ENCODE results near the gene TYROBP.
"Not testable (repeated sequence)": the region's sequence is repeated elsewhere in the genome, so short reads cannot be mapped to it uniquely, and the experiment has no call there.

The TYROBP gene

DNA sequence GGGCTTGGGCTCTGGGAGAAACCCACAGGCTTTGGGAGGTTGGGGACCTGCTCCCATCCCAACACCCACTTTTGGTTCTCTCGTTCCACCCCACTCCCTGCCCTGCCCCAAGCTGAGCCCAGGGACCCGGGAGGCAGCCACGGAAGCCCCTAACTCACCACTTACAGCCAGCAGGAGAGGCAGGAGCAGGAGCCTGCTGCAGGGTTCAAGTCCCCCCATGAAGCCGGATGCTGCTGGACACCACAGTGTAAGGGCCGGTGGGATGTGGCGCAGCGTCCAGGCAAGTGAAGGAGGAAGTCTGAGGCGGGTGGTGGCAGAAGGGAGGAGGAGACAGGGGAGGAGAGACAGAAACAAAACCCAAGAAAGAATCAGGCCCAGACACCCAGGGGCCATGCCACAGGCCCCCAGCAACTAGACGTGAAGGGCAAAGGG lies at the start of gene TYROBP:
TYROBP (minus strand) TSS at position 286 of the 432 bp plus-strand sequence; CDS start at position 219, 67 bp downstream.
- no peak for DNase-seq (ENCODE audit: low spot score)

DNA sequence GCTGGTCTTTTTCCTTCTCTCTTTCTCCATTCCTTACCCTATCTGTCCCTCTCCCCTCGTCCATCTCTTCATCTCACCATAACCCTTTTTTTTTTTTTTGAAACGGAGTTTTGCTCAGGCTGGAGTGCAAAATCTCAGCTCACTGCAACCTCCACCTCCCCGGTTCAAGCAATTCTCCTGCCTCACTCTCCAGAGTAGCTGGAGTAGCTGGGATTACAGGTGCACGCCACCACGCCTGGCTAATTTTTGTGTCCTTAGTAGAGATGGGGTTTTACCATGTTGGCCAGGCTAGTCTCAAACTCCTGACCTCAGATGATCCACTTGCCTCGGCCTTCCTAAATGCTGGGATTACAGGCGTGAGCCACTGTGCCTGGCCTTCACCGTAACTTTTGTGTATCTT lies 49.3 kb upstream of the TYROBP start:
- not testable (repeated sequence) for DNase-seq (ENCODE audit: low spot score)

DNA sequence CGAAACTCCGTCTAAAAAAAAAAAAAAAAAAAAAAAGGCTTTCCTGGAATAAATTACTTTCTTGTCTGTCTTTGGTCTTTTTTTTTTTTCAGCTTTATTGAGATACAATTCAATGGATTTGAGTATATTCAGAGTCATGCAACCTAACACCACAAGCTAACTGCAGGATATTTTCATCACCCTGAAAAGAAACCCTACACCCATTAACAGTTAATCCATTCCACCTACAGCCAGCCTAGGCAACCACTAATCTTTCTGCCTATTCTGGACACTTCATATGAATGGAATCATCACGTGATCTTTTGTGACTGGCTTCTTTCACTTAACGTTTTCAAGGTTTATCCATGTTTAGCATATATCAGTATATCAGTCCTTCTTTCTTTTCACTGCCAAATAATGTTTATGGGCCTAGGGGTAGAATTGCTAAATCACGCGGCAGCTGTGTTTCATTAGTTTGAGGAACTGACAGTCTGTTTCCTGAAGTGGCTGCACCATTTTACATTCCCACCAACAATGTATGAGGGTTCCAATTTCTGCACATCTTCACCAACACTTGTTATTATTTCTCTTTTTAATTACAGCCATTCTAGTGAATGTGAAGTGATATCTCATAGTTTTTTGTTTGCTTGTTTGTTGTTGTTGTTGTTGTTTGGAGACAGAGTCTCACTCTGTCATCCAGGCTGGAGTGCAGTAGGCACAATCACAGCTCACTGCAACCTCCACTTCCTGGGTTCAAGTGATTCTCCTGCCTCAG lies 48.0 kb upstream of the TYROBP start:
- no peak for DNase-seq (ENCODE audit: low spot score)

DNA sequence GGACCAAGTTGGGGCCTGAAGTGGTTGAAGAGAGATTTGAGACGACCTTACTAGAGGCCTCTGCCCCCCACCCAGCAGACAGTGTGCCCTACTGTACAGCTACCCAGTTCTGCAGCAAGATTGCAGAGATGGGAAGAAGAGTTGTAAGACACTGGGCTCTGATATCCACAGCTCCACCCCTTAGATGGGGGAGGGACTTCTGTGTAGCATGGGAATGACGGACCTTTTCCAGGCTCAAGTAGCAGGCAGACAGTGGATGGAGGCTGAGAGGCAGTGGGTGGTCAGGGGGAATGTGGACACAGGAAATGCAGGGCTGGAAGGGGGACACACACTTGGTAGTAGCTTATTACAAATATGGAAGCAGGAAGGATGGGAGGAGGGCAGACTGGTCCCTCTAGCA lies 41.0 kb upstream of the TYROBP start:
- DNase-seq (ENCODE audit: low spot score), result no peak

DNA sequence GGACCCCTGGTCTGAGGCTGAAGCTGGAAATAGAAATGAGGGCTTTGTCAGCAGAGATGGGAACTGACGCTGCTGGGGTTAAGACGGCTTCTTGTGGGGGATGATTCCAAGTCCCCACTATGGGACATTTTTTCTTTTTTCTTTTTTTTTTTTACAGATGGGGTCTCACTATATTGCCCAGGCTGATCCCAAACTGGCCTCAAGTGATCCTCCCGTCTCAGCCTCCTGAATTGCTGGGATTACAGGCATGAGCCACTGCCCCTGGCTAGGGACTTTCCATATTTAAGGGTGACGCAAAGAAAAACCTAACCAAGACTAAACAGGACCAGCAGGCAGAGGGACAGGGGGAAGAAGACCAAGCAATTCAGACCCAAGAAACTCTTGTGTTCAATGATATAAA lies 38.1 kb upstream of the TYROBP start:
- DNase-seq (ENCODE audit: low spot score), result no peak

DNA sequence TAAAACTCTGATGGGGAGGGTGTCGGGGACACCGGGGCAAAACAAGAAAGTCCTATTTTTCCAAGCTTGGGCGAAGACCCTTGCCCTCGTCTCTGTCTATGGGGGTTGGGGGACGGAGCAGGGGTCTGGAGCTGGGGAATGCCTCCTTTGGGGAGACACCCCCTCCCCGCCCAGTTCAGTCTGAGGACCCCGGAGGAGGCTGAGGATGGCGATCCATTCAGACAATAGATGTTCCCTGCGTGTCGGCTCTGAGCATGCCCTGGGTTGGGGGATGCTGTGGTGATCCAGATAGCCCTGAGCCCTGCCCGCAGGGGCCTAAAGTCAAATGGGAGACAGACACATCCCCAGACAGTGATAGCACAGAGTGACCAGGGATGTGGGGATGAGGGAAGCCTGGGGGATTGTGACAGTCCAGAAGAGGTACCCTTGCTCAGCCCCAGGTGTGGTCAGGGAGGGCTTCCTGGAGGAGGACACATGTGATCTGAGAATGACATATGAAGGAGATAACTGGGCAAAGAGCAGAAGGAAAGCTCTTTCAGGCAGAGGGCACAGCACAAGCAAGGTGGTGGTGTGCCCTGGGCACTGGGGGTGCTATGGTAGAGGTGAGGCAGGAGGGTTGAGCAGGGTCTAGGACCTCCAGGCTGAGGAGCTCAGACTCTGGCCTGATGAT lies 37.2 kb upstream of the TYROBP start:
- DNase-seq (ENCODE audit: low spot score), result no peak

DNA sequence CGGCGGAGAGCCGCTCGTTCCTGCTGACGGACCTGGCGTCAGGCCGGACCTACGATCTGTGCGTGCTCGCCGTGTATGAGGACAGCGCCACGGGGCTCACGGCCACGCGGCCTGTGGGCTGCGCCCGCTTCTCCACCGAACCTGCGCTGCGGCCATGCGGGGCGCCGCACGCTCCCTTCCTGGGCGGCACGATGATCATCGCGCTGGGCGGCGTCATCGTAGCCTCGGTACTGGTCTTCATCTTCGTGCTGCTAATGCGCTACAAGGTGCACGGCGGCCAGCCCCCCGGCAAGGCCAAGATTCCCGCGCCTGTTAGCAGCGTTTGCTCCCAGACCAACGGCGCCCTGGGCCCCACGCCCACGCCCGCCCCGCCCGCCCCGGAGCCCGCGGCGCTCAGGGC lies 36.5 kb upstream of the TYROBP start:
- DNase-seq (ENCODE audit: low spot score), result no peak

DNA sequence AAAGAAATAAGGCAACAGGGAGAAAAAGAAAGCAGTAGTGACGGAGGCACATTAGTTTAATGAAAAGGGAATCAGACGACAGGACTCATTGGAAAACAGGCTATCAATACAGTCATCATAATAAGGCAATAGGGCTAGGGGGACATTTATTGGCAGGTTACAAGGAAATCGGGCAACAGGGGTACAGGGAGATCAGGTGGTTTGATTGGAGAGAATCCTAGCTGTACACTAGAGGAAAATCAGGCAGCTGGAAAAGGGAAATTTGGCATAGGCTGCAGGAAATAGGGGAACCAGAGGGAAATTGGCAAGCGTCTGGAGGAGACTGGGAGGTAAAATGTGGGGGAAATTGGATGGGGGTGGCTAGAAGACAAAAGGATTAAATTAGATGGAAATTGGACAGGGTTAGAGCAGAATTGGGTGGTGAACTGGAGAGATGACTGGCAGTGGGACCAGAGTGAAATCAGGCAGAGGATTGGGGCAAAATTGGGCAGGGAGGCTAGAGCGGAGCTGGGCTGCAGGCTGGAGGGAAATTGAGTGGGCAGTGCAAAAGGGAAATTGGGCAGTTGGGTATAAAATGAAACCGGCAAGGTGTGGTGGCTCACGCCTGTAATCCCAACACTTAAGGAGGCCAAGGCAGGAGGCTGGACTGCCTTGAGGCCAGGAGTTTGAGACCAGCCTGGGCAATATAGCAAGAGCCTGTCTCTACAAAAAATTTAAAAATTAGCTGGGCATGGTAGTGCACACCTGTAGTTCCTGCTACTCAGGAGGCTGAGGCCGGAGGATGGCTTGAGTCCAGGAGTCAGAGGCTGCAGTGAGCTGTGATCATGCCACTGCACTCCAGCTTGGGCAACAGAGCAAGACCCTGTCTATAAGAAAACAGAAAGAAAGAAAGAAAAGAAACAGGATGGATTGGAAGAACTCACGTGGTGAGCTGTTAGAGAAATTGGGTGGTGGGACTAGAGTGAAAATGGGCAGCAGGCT lies 35.5 kb upstream of the TYROBP start:
- no peak for DNase-seq (ENCODE audit: low spot score)

DNA sequence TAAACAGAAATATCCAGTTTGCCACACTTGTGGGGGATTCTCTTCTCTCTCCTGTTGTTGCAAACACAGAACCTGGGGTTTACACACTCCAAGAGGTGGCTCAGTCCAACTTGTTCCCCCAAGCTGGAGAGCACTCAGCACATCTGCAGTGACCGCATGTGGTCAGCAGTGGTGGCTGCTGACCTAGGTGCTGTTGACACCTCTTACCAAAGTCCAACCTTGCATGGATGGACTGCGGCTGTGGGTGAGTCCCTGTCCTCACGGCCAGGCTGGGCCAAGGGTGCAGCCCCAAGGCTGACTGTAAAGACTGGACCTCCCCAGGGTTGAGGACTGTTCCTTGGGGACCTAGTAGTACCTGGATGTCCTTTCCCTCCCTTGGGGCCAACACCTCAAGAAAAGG lies 34.1 kb upstream of the TYROBP start:
- DNase-seq (ENCODE audit: low spot score), result no peak

DNA sequence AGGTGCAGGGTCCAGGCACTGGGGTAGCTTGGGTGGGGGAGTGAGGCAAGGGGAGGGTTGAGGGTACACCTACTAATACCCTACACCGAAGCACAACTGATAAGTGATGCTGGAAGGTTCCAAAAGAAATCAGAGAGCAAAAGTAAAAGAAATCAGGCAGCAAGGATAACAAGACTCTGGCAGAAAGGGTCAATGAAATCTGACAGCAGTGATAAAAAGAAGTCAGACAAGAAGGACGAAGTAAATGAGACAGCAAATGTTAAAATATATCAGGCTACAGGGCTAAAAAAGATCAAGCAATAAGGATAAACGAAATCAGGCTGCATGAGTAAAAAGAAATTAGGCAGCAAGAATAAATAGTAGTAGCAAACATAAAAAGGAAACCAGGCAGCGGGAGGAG lies 32.7 kb upstream of the TYROBP start:
- no peak for DNase-seq (ENCODE audit: low spot score)

DNA sequence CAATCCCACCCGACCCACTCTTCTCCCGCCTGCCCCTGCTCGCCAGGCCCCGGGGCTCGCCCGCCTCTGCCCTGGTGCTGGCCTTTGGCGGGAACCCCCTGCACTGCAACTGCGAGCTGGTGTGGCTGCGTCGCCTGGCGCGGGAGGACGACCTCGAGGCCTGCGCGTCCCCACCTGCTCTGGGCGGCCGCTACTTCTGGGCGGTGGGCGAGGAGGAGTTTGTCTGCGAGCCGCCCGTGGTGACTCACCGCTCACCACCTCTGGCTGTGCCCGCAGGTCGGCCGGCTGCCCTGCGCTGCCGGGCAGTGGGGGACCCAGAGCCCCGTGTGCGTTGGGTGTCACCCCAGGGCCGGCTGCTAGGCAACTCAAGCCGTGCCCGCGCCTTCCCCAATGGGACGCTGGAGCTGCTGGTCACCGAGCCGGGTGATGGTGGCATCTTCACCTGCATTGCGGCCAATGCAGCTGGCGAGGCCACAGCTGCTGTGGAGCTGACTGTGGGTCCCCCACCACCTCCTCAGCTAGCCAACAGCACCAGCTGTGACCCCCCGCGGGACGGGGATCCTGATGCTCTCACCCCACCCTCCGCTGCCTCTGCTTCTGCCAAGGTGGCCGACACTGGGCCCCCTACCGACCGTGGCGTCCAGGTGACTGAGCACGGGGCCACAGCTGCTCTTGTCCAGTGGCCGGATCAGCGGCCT lies 32.1 kb upstream of the TYROBP start:
- DNase-seq (ENCODE audit: low spot score), result no peak

DNA sequence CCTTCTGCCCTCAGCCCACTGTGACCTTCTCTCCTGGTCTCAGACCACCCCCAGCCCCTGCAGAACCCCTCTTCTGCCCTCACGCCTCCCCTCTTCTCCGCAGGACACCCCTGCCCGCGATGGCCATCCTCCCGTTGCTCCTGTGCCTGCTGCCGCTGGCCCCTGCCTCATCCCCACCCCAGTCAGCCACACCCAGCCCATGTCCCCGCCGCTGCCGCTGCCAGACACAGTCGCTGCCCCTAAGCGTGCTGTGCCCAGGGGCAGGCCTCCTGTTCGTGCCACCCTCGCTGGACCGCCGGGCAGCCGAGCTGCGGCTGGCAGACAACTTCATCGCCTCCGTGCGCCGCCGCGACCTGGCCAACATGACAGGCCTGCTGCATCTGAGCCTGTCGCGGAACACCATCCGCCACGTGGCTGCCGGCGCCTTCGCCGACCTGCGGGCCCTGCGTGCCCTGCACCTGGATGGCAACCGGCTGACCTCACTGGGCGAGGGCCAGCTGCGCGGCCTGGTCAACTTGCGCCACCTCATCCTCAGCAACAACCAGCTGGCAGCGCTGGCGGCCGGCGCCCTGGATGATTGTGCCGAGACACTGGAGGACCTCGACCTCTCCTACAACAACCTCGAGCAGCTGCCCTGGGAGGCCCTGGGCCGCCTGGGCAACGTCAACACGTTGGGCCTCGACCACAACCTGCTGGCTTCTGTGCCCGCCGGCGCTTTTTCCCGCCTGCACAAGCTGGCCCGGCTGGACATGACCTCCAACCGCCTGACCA lies 31.4 kb upstream of the TYROBP start:
- no peak for DNase-seq (ENCODE audit: low spot score)

DNA sequence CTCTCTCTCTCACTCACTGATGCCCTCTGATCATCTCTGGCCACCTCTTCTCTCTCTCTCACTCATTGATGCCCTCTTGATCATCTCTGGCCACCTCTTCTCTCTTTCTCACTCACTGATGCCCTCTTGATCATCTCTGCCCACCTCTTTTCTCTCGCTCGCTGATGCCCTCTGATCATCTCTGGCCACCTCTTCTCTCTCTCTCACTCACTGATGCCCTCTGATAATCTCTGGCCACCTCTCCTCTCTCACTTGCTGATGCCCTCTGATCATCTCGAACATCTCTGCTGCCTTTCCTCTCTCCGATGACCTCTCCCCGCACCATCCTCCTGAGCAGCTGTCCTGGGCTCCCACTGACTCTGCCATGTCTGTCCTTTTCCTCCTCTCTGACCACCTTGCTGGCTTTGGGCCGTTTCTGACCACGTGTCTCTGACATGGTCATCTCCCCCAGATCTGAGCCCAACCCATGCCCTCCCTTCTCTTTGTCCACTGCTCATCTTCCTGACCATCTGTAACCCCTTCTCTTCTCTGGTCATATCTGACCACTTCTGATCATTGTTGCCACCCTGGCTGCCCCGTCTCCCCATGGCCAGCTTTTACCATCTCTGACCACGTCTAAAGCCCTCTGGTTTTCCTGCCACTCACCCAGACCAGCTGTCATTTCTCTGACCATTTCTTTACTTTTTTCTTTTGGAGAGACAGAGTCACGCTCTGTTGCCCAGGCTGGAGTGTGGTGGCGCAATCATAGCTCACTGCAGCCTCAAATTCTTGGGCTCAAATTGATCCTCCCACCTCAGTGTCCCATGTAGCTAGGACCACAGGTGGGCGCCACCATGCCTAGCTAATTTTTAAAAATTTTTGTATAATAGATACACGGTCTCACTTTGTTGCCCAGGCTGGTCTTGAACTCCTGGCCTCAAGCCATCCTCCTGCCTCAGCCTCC lies 30.5 kb upstream of the TYROBP start:
- DNase-seq (ENCODE audit: low spot score), result no peak

DNA sequence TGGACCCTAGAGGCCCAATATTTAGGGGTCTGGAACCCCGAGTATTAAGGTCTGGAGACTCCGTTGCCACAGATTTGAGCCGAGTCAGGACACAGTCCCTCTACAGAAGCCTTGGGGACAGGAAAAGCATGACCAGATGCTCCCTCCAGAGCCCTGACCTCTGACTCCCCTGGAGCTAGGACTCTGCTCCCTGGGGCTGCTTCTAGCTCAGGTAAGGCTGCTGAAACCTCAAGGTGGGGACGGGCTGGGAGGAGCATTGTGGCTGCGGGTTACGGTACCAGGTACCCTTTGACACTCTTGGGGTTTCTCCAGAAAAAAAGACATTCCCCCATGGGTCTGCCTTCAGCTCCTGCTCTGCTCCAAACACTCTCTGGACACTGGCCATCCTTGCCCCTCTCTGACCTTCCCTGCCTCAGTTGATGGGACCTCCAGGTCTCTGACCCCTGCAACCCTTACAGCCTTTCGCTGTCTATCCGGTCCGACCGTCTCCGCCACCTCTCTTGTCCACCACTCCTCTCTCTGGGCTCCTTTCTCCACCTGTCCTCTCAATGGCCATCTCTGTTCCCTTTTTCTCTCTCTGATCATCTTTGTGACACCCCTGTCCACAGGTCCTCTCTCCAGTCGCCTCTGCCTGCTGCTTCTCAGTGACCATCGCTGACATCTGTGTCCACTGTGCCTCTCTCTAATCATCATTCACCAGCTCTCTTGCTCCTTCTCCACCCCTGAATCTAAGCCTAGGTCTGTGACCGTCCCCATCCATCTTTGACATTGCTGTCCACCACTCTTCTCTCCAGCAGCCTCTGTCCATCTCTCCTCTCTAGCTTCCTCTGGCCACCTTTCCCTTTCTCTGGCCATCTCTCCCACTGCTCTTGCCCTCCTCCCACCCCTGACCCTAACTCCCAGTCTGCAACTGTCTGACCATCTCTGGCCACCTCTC lies 29.5 kb upstream of the TYROBP start:
- no peak for DNase-seq (ENCODE audit: low spot score)

DNA sequence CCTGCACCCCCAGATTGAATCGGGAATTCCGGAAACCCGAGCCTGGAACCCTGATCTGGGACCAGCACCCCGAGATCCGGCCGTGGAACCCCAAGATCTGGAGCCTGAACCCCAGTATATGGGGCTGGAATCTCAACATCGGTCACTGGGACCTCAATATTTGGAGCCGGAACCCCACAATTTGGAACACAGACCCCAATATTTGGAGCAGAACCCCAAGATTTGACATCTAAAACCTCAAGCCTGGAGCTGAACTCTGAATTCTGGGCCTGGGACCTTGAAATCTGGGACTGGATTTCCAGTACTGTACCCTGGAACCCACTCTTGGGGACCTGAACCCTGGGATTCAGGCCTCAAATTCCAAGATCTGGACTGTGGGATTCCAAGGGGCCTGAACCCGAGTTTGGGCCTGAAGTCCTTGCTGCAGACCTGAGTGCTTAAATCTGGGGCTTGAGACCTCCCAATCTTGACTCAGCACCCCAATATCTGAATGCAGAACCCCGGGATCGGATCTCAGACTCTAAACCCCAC lies 28.7 kb upstream of the TYROBP start:
- no peak for DNase-seq (ENCODE audit: low spot score)

DNA sequence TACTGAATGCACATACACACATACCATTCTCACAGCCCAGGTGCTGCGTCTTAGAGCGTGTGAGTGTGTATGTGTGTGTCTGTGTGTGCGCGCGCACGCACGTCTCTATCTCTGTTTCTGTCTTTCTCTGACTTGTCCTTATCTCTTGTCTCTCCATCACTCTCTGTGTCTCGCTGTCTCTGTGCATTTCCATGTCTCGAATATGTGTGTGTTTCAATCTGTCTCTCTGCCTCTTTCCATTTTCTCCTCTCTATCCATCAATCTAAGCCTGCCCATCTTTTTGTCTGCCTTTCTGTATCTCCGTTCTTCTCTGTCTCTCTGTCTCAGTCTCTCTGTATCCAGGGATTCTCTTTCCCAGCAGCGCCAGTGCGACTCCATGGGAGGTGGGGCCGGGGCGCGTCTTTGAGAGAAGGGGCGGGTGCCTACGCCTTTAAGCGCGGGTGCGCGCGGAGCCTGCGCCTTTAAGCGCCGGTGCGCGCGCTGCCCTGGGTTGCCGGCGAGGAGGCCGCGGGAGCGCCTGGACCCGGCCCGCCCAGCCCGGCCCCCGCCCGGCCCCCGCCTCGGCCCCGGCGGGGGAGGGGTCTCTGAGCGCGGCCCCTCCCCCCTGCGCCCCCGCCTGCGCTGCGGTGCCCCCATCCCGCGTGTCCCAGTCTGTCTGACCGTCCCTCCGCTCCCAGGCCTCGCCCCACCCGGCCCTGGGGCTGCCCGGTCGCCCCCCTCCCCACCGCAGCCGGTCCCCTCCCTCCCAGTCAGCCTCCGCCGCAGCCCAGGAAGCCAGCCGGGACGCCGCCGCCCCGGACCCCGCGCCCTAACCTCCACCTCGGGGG lies 28.0 kb upstream of the TYROBP start, which contains the start of gene LRFN3:
LRFN3 (plus strand) TSS at position 464 of the 827 bp plus-strand sequence. CDS start 3,052 bp downstream, outside the sequence.
- no peak for DNase-seq (ENCODE audit: low spot score)

DNA sequence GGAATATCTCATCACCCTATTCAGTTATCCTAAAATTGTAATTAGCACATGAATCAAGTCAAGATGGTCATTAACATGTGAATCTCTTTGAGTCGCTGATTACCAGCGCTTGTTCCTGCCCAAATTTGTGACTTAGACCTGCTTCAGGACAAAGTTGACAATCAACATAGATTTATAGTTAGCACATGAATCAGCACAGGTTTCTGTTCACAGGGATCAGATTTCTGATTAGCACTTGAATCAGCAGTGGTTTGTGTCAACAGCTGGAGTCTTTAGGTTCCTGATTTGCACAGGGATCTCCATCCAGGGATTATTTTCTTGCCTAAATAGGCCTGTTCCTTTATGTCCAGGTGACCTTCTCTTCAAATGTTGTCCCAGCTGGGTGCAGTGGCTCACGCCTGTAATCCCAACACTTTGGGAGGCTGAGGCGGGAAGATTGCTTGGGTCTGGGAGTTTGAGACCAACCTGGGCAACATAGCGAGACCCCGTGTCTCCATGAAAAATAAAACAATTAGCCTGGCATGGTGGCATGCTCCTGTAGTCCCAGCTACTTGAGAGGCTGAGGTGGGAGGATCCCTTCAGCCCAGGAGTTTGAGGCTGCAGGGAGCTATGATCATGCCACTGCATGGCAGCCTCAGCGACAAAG lies 24.3 kb upstream of the TYROBP start:
- no peak for DNase-seq (ENCODE audit: low spot score)
